NT2/D1 (cell line): Measurements from ENCODE around the gene RFC4.

Experiments
- SUZ12 ChIP-seq: IDR thresholded peaks from 2 replicates; pipeline ENCODE4 v1.6.1; 2011; ENCODE audit not compliant: insufficient read length, insufficient read depth; ENCODE audit errors: extremely low read depth
- YY1 ChIP-seq: IDR thresholded peaks from 2 replicates; pipeline ENCODE4 v1.6.1; 2011; ENCODE audit not compliant: insufficient read length, insufficient read depth
- ZNF274 ChIP-seq: IDR thresholded peaks from 2 replicates; pipeline ENCODE4 v1.6.1; 2011; ENCODE audit warnings: mild to moderate bottlenecking, low read depth, low read length

- no peak for TF ChIP-seq SUZ12
- no peak for TF ChIP-seq ZNF274
- TF ChIP-seq YY1, result no peak
Observed at GRCh38 chr3:186742618-186743380, 63.5 kb downstream of the RFC4 start.
